GM21367 (cell line): ENCODE data around the gene PJA2.

Experiments used
- ATAC-seq: cut with Tn5 transposase; IDR thresholded peaks from one replicate; pipeline ENCODE4 v1.9.1; 2021; ENCODE audit not compliant: unreplicated experiment

Gene PJA2

DNA sequence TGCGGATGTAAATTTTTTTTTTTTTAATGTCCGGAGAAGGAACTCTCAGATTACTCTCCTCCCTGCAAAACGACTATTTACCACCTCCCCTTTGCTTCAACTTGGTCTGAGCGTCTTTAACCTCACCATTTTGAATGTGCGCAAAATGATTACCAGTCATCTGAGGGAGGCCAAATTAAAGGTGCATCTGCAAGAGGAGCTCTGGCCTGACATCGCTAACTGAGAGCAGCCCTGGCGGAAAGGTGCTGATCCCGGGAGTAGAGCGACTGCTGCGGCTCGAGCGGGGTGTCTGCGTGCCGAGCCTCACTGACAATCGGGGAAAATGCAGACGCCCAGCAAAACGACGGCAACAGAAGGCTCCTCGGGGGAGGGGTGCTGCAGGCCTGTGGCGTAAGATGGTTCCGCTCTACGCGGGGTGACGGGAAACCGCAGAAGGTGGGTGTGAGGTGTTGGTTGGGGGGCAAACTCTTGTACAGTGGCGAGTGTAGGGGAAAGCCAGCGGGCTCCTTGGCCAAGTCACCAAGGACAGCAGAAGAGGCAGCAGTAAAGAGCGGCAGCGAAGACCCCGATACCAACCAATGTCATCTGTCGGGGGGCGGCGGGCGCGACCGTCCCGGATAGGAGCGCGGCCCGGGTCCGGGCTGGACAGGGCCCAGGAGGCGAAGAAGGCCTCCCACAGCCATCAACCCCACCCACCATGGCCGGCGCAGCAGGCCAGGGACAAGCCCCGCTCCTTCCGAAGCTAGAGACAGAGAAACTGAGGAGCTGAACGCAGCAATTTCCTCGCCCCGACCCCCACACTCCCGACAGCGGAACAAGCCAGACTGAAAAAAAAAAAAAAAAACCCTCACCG is 557 bp downstream of the PJA2 start:
- ATAC-seq = peak; percentile 29

DNA sequence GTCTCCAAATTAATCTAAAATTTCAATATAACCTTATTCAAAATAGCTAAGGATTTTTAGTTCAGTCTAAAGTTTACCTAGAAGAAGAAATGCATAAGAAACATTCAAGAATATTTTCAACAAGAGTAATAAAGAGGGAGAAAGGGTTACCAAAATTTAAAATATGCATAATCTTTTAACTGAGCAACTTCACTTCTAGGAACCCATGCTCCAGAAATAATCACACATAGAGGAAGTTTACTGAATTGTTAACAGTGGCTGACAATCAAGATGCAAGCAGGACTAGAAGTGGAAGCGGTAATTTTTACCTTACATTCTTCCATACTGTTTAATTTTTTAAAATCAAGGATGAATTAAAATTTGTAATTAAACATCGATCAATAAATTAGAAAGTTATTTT is 1.9 kb downstream of the PJA2 start:
- no peak for ATAC-seq

GRCh38 chr5:109406719-109407118 is 3.1 kb downstream of the PJA2 start:
- no peak for ATAC-seq

DNA sequence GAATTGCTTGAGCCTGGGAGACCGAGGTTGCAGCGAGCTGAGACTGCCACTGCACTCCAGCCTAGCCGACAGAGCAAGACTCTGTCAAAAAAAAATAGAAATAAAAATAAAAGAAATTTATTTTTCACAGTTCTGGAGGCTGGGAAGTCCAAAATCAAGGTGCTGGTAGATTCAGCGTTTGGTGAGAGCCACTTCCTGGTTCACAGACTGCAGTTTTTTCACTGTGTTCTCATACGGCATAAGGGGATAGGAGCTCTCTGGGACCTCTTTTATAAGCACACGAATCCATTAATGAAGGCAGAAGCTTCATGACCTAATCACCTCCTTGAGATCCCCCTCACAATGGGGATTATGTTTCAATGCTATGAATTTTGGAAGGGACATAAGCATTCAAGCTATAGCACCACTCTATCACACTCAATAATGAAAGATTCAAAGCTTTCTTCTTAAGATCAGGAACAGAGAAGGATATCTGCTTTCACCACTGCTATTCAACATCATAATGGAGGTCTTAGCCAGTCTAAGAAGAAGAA is 5.3 kb downstream of the PJA2 start:
- no peak for ATAC-seq

DNA sequence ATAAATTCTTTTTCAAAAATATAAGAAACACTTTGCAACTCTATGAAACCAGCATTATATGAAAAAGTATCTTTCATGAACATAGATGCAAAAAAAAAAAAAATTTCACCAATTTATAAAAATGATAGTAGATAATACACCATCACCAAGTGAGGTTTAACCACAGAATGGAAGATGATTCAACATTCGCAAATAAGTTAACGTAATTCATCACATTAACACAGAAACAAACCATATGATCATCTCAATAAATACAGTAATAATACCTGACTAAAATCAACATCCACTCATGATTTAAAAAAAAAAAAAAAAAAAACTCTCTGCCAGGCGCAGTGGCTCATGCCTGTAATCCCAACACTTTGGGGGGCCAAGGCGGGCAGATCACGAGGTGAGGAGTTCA is 6.3 kb downstream of the PJA2 start:
- ATAC-seq = no peak

DNA sequence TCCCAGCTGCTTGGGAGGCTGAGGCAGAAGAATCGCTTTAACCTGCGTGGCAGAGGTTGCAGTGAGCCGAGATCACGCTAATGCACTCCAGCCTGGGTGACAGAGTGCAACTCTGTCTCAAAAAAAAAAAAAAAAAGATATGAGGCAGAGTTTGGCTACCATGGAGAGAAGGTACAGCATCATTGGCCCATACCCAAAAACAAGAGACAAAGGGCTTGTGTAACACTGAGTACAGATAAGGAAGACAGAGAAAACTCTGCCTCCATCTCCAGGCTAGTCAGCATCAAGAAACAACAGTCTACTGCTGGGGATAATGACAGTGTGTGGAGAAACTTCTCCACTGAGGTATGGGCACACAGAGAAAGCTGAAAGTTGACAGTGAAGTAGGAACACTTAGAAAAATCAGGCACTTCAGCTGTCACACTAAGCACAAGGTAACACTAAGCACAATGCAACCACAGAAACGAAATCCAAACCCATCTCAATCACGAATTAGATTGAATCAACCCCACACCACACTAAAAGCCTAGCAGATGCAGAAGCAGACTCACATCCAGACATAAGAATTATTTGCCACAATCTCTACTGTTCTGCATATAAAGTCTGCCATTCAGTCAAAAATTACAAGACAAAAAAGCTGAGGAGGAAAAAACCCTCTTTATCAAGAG is 10.5 kb downstream of the PJA2 start:
- no peak for ATAC-seq

- ATAC-seq = no peak
Observed at GRCh38 chr5:109396965-109397364, 12.8 kb downstream of the PJA2 start.

DNA sequence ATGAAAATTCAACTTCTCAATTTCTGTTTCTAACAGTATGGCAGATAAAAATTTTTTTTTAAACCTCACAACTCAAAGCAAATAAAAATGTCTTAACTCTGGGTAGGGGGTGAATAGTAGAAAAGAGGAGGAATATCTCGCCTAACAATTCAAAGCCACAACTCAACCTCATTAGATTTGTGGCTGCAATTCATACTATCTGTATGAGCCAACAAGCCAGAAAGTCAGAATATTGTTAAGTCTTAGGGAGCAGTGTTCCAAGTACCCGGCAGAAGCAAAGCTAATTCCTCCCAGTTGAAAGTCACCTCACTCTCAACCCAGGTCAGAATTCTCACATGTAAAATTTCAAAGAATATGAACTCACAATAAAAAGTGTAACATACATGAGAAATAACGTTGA is 15.0 kb downstream of the PJA2 start:
- ATAC-seq = no peak

DNA sequence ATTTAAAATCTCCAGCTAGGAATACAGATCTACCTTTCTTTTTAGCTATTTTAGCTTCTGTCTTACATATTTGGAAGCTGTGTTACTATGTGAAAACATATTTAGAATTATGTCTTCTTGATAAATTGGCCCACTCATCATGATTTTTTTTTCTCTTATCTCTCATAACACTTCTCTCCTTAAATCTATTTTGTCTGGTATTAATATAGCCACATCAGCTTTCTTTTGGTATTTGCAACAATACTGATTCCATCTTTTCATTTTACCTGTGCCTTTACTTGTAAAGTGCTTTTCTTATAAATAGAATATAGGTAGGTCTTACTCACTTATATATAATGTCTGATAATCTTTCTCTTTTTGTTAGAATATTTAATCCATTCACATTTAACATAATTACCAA is 19.6 kb downstream of the PJA2 start:
- ATAC-seq = no peak

GRCh38 chr5:109388407-109388806 is 21.4 kb downstream of the PJA2 start:
- no peak for ATAC-seq

GRCh38 chr5:109387408-109387974 is 22.3 kb downstream of the PJA2 start:
- ATAC-seq = no peak

DNA sequence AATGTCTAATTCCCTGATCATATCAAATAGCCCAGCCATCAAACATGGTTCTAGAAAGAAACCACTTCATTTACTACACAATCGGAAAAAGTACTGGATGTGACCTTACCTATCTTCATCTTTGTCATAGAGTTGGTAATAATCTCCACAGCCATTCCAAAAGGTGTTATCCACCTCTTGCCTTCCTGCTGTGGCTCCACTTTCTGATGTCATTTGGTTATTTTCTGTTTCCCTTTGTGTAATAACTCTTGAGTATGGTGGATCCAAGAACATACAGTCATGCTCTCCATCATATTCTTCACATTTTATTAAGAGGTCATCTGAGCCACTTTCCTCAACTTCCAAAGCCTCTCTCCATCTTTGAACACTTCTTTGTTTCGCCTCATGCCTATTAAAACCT is 31.7 kb downstream of the PJA2 start:
- ATAC-seq = no peak

- no peak for ATAC-seq
Observed at GRCh38 chr5:109374625-109375024, 35.1 kb downstream of the PJA2 start.

- ATAC-seq = no peak
Observed at GRCh38 chr5:109373932-109374331, 35.8 kb downstream of the PJA2 start.

GRCh38 chr5:109370343-109370742 is 39.4 kb downstream of the PJA2 start:
- no peak for ATAC-seq

DNA sequence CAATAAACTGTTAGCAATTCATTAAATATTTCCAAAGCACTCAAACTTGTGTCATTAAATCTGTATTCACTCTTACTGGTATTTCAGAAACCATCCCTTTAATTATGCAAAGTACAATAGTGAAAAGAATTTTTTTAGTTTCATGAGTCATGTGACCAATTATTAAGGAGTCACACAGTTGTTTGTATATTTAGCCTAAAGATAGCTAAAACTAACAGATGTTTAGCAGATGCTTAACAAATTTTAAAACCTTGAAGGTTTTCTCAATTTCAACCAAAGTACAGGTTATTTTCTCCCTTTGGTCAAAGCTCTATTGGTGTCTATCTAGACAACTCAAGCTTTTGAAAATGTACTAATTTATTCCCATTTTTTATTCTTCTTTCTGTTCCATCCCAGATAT is 44.1 kb downstream of the PJA2 start:
- ATAC-seq = no peak

DNA sequence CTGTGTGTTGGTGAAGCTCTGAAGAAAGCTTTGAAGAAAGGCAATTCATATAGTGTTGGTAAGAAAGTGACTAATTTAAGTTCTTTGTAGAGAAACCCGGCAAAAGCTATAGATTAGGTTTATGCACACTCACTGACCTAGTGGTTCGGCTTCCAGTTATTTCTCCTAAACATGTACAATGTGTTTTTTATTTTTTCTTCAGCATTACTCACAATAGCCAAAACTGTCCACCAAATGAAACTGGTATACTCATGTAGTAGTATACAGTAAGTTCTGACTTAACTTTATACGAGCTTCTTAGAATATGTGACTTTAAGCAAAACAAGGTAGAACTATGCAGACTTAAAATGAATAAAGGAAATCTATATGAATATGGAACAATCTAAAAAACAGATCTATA is 44.8 kb downstream of the PJA2 start:
- ATAC-seq = no peak

DNA sequence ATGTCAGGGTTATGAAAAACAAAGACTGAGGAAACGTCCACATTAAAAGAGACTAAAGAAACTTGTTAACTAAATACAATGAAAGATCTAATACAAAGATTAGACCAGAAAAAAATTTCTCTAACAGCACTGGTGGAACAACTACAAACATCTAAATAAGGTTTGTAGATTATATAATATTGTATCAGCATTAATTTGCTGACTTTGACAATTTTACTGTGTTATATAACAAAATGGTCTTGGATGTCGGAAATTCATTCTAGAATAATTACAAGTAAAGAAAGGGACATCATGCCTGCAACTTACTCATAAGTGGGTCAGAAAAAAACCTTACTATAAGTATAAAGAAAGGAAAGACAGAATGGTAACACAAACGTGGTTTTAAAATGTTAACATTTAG is 50.1 kb downstream of the PJA2 start:
- ATAC-seq = no peak

DNA sequence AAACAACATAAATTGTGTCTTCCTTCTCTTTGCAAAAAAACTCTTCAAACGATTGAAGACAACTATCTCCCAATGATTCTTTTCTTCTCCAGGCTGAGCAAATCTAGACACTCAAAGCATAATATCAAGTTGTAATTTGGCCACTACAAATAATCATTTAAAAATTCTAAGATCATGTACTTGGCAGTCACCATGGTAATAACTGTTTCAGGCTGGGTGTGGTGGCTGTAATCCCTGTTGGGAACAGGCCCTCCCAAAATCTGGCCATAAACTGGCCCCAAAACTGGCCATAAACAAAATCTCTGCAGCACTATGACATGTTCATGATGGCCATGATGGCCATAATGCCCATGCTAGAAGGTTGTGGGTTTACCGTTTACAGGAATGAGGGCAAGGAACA is 52.0 kb downstream of the PJA2 start:
- no peak for ATAC-seq

DNA sequence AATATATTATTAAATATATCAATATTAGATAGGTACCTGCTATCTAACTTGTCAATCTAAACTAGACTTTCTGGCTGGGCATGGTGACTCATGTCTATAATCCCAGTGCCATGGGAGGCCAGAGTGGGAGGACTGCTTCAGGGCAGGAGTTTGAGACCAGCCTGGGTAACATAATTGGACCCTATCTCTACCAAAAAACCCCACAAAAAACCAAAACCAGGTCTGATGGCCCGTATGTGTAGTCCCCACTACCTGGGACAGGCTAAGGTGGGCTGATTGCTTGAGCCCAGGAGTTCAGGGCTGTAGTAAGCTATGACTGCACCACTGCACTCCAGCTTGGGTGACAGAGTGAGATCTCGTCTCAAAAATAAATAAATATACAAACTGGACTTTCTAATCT is 55.0 kb downstream of the PJA2 start:
- no peak for ATAC-seq

DNA sequence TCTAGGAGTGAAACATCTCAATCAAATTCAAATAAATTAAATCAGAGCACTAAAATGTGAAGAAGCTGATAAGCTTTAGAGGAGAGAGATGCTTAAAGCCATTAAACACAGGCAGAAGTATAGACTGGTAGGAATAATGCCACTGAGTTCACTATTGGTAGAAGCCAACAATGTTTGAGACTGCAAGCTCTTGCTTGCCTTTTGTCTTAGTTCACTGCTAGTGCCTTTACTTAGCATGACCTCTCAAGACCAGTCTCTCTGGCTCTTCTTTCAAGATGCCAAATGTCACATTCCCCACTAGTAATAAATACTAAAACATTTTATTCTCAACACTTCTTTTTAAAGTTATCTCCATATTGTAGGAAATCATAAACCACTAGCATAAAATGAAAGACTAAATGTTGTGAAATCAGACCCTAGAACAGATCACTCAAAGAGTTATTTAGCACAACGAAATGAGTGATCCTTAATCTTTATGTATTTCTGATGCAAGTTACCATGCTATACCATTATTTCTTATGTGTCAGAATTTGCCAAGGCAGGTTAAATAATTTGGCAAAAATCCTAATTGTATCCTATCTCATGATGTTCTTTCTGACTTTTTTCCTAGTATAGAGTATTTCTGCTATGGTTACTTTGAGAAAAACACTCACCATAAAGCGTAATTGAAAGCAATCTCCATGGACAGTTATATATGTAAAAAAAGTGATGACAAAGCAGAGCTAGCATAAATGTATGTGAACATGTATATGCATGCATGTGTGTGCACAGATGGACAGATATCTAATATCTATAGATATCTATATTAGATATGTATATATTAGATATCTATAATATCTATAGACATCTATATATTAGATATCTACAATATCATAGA is 57.5 kb downstream of the PJA2 start:
- no peak for ATAC-seq
